Esophagus muscularis mucosa (tissue), 3 donors: ENCODE results near the gene UBE2J1.

Experiments used
- POLR2A ChIP-seq: fragments of 450-650 bp; IDR thresholded peaks from one replicate; pipeline ENCODE4 v1.6.1; 2017; ENCODE audit warnings: antibody characterized with exemption, moderate library complexity, mild to moderate bottlenecking, low read depth
- TF ChIP-seq, protein P1 (sequence below), 3 experiments: fragments of 200-600 bp in 2 of 3; fragments of 450-650 bp in 1 of 3; sonication (generic) in 2 of 3; IDR thresholded peaks; one replicate each; pipeline ENCODE4 v1.5.1; 2017 to 2019; ENCODE audit warnings: antibody characterized with exemption in 3 of 3, mild to moderate bottlenecking in 2 of 3, moderate library complexity in 1 of 3

DNA sequence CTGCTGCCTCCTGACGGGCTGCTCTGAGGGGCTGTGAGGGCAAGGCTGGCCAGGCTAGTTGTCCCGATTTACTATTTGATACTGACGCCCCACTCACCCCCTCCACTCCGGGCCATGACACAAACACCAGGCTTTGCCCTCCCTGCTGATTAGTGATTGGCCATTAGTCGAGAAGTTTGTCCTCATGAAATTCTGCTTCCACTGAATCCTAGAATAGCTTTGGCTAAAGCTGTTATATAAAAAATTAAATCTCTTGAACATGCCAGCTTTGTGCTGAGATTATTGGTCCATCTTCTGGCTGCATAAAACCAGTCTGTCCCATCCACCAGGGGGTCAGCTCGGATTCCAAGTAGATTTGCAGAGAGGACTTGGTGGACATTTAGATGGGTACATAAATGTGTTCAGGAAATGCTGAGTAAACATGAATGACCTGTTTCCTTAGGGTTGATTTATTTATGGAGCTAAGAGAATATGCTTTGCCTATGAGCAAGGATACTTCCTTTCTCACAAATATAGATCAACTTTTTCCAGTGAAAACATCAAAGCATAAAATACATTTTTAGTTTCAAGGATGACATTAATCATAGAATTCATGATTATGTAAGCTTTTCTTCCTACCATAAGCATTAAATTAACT, 37.2 kb downstream of the UBE2J1 start, which contains the start of gene GABRR2:
- no peak for TF ChIP-seq POLR2A
- TF ChIP-seq, protein P1, sequence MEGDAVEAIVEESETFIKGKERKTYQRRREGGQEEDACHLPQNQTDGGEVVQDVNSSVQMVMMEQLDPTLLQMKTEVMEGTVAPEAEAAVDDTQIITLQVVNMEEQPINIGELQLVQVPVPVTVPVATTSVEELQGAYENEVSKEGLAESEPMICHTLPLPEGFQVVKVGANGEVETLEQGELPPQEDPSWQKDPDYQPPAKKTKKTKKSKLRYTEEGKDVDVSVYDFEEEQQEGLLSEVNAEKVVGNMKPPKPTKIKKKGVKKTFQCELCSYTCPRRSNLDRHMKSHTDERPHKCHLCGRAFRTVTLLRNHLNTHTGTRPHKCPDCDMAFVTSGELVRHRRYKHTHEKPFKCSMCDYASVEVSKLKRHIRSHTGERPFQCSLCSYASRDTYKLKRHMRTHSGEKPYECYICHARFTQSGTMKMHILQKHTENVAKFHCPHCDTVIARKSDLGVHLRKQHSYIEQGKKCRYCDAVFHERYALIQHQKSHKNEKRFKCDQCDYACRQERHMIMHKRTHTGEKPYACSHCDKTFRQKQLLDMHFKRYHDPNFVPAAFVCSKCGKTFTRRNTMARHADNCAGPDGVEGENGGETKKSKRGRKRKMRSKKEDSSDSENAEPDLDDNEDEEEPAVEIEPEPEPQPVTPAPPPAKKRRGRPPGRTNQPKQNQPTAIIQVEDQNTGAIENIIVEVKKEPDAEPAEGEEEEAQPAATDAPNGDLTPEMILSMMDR (IDR thresholded peaks at IDR 0.05): no peak
